HCT116 (cell line): ENCODE measurements around the gene FFAR3. TPM values are rescaled to one million over a fixed set of nuclear protein-coding genes. Genes with fewer than 3 reads are reported as not detected.

Experiments used
- ATAC-seq: fragments of 200-7000 bp; cut with Tn5 transposase; 2 replicates; pipeline ENCODE4 v1.9.1; 2020; ENCODE audit warnings: mild to moderate bottlenecking, moderate library complexity
- BruUV-seq: library from RNA; stranded (reverse); fragments of 400-500 nt; replicated peaks from 2 replicates; lab custom pipeline; 2021; lab: Mats Ljungman, UMichigan
- CTCF ChIA-PET: fragments of 300-600 bp; sonication (Branson Sonifier 250); formaldehyde crosslinking; loops from one replicate; lab custom pipeline; 2021; ENCODE audit warnings: antibody characterized with exemption; lab: Charles Lee
- POLR2A ChIA-PET: fragments of 300-600, 350-600 bp; sonication (Branson Sonifier 250); formaldehyde crosslinking; loops from one replicate; lab custom pipeline; 2021; ENCODE audit warnings: antibody characterized with exemption; lab: Charles Lee
- RAD21 ChIA-PET, 2 experiments: fragments of 300-600 bp; sonication (Branson Sonifier 250); formaldehyde crosslinking; loops; one replicate each; lab custom pipeline; 2023; ENCODE audit warnings: low total read pairs in 2 of 2; ENCODE audit not compliant: uncharacterized antibody in 2 of 2, unreplicated experiment in 2 of 2, low non-redundant PET in 1 of 2; lab: Charles Lee
- DNase-seq: peaks from one replicate; pipeline ENCODE4 v3.0.0-alpha.2; 2010; ENCODE audit warnings: low read depth, low spot score
- H2AFZ ChIP-seq: fragments of 200-600 bp; shearing (Covaris generic), sonication (generic); 2 replicates; pipeline ENCODE4 v1.6.1; 2017; ENCODE audit warnings: low read depth, mixed run types, mixed read lengths, antibody characterized with exemption, low read length; ENCODE audit not compliant: poor library complexity, severe bottlenecking
- H3K27ac ChIP-seq: 2 replicates; pipeline ENCODE4 v1.5.1; 2012; ENCODE audit warnings: low read depth, low read length
- H3K27me3 ChIP-seq: fragments of 200-600 bp; sonication (generic); 2 replicates; pipeline ENCODE4 v1.6.1; 2016; ENCODE audit warnings: mixed run types, low read length, mixed read lengths; ENCODE audit not compliant: insufficient read depth
- H3K36me3 ChIP-seq, 2 experiments: fragments of 200-500 bp in 1 of 2; fragments of 200-600 bp in 1 of 2; sonication (Bioruptor generic) in 1 of 2; sonication (generic) in 1 of 2; 2 replicates each; pipeline versions ENCODE4 v1.5.1 to v1.6.1; 2014 to 2016; ENCODE audit warnings: low read length in 2 of 2, inconsistent platforms in 1 of 2, mixed read lengths in 1 of 2, mixed run types in 1 of 2; ENCODE audit not compliant: insufficient read depth in 2 of 2, control insufficient read depth in 1 of 2
- H3K4me1 ChIP-seq, 2 experiments: fragments of 200-600 bp in 1 of 2; sonication (generic) in 1 of 2; 2 replicates each; pipeline versions ENCODE4 v1.5.1 to v1.6.1; 2012 to 2017; ENCODE audit warnings: low read length in 2 of 2, inconsistent platforms in 1 of 2, mild to moderate bottlenecking in 1 of 2, mixed read lengths in 1 of 2, mixed run types in 1 of 2, moderate library complexity in 1 of 2; ENCODE audit not compliant: insufficient read depth in 2 of 2, control insufficient read depth in 1 of 2
- H3K4me2 ChIP-seq: fragments of 200-600 bp; sonication (generic); 2 replicates; pipeline ENCODE4 v1.6.1; 2017; ENCODE audit warnings: mixed run types, low read length, mixed read lengths
- H3K4me3 ChIP-seq, 2 experiments: fragments of 200-600 bp in 1 of 2; sonication (generic) in 1 of 2; replicated peaks in 1 of 2; 2 replicates each; pipeline ENCODE4 v1.5.1; 2011 to 2016; ENCODE audit warnings: low read length in 2 of 2, control low read depth in 1 of 2, low read depth in 1 of 2, mild to moderate bottlenecking in 1 of 2, mixed read lengths in 1 of 2, mixed run types in 1 of 2
- H3K79me2 ChIP-seq: fragments of 200-600 bp; sonication (generic); 2 replicates; pipeline ENCODE4 v1.6.1; 2017; ENCODE audit warnings: mild to moderate bottlenecking, mixed run types, low read length, moderate library complexity, mixed read lengths; ENCODE audit not compliant: insufficient read depth
- H3K9ac ChIP-seq: fragments of 200-600 bp; sonication (generic); 2 replicates; pipeline ENCODE4 v1.6.1; 2016; ENCODE audit warnings: low read length, mixed read lengths
- H3K9me2 ChIP-seq: fragments of 200-600 bp; sonication (generic), shearing (Covaris generic); 2 replicates; pipeline ENCODE4 v1.6.1; 2017; ENCODE audit warnings: mixed run types, mild to moderate bottlenecking, moderate library complexity; ENCODE audit not compliant: insufficient read depth
- H3K9me3 ChIP-seq, 2 experiments: fragments of 200-500 bp in 1 of 2; fragments of 200-600 bp in 1 of 2; sonication (Bioruptor generic) in 1 of 2; sonication (generic) in 1 of 2; 2 replicates each; pipeline ENCODE4 v1.6.1; 2014 to 2017; ENCODE audit warnings: low read length in 2 of 2, mixed read lengths in 2 of 2, inconsistent platforms in 1 of 2, low read depth in 1 of 2, mild to moderate bottlenecking in 1 of 2, mixed run types in 1 of 2, moderate library complexity in 1 of 2; ENCODE audit not compliant: control insufficient read depth in 1 of 2, insufficient read depth in 1 of 2
- H4K20me1 ChIP-seq: fragments of 200-600 bp; sonication (generic), shearing (Covaris generic); 2 replicates; pipeline ENCODE4 v1.6.1; 2017; ENCODE audit warnings: mixed run types, mild to moderate bottlenecking, moderate library complexity; ENCODE audit not compliant: insufficient read depth
- ATF3 ChIP-seq: IDR thresholded peaks from 2 replicates; pipeline ENCODE4 v1.6.1; 2012
- CBX3 ChIP-seq: IDR thresholded peaks from 2 replicates; pipeline ENCODE4 v1.6.1; 2012; ENCODE audit warnings: low read depth
- EGR1 ChIP-seq: IDR thresholded peaks from 2 replicates; pipeline ENCODE4 v1.6.1; 2012; ENCODE audit warnings: low read depth
- FOSL1 ChIP-seq: IDR thresholded peaks from 2 replicates; pipeline ENCODE4 v1.6.1; 2012; ENCODE audit warnings: low read depth
- POLR2A ChIP-seq: IDR thresholded peaks from 2 replicates; pipeline ENCODE4 v1.7.0; 2011; ENCODE audit warnings: borderline replicate concordance; ENCODE audit not compliant: insufficient read depth, insufficient read length; ENCODE audit errors: extremely low read depth
- POLR2AphosphoS5 ChIP-seq: IDR thresholded peaks from 2 replicates; pipeline ENCODE4 v1.6.1; 2011; ENCODE audit warnings: mild to moderate bottlenecking, low read depth, low read length, moderate library complexity
- REST ChIP-seq: IDR thresholded peaks from 2 replicates; pipeline ENCODE4 v1.6.1; 2012; ENCODE audit warnings: low read depth
- SP1 ChIP-seq: IDR thresholded peaks from 2 replicates; pipeline ENCODE4 v1.6.1; 2012; ENCODE audit warnings: low read depth
- ZFX ChIP-seq: fragments of 450-650 bp; IDR thresholded peaks from 2 replicates; pipeline ENCODE4 v1.6.1; 2017
- ZNF274 ChIP-seq: fragments of 200-500 bp; sonication (Bioruptor generic); IDR thresholded peaks from 2 replicates; pipeline ENCODE4 v1.6.1; 2014; ENCODE audit warnings: mild to moderate bottlenecking, low read depth, low read length, inconsistent platforms
- intact Hi-C: fragments of 100-400 bp; cut with micrococcal nuclease; formaldehyde crosslinking; loops from 2 replicates; pipeline ENCODE4 v1.10.0; 2022
- total RNA-seq: library from RNA; stranded (reverse); gene quantifications from one replicate; pipeline ENCODE4 v1.2.1, GENCODE V29; 2021; ENCODE audit not compliant: unreplicated experiment

The FFAR3 gene
- total RNA-seq, 1 experiment from 2014 or later: not detected

GRCh38 chr19:35340431-35340830 is 17.8 kb upstream of the FFAR3 start:
- BruUV-seq: no TSS peak
- ChIA-PET CTCF (no interaction called here), POLR2A (no interaction called here), RAD21 (no interaction called here)
- no peak overlapping the region for H3K27ac ChIP-seq
- no peak overlapping the region for H3K9ac ChIP-seq
- no peaks in the 10 kb centered on the region for H3K9me2 ChIP-seq
- H3K9me3 ChIP-seq: no peaks in the 10 kb centered on the region
- H2AFZ ChIP-seq: no peak overlapping the region
- H4K20me1 ChIP-seq: no peaks in the 10 kb centered on the region
- no peak overlapping the region for H3K4me2 ChIP-seq
- intact Hi-C loops: no loop called here
- DNase-seq (no peak), ATAC-seq (no peak)
- TF ChIP-seq POLR2AphosphoS5 (no peak), EGR1 (no peak), REST (no peak), ZFX (no peak), SP1 (no peak), CBX3 (no peak), POLR2A (no peak), FOSL1 (no peak), ATF3 (no peak), ZNF274 (no peak)
- no peaks in the 10 kb centered on the region for H3K79me2 ChIP-seq
- no peaks in the 10 kb centered on the region for H3K4me1 ChIP-seq
- H3K4me3 ChIP-seq: no peak overlapping the region
- no peaks in the 10 kb centered on the region for H3K36me3 ChIP-seq
- no peaks in the 10 kb centered on the region for H3K27me3 ChIP-seq
